ENCODE measurements around the gene PAPOLB.

- TF ChIP-seq RAD21 (conservative IDR thresholded peaks at IDR 0.05) (no peak), EZH2 (IDR thresholded peaks at IDR 0.05; ENCODE audit: borderline replicate concordance, insufficient read depth, low read length, poor library complexity, severe bottlenecking) (no peak), CTCF (IDR thresholded peaks at IDR 0.05; ENCODE audit: poor library complexity, severe bottlenecking) (no peak), POLR2AphosphoS5 (IDR thresholded peaks at IDR 0.05) (no peak), REST (IDR thresholded peaks at IDR 0.05; ENCODE audit: borderline replicate concordance) (no peak), SMC3 (conservative IDR thresholded peaks at IDR 0.05; ENCODE audit: poor library complexity) (no peak)
Observed at GRCh38 chr7:4815121-4815520, 46.7 kb downstream of the PAPOLB start.

Measured in neural cell (in vitro differentiated cells).